HG03097 (cell line): ENCODE measurements around the gene CCS.
"Not testable (repeated sequence)": the region's sequence is repeated elsewhere in the genome, so short reads cannot be mapped to it uniquely, and the experiment has no call there.

Experiments
- ATAC-seq: cut with Tn5 transposase; IDR thresholded peaks from one replicate; pipeline ENCODE4 v1.9.1; 2021; ENCODE audit not compliant: unreplicated experiment, low FRiP score

Gene CCS, protein sequence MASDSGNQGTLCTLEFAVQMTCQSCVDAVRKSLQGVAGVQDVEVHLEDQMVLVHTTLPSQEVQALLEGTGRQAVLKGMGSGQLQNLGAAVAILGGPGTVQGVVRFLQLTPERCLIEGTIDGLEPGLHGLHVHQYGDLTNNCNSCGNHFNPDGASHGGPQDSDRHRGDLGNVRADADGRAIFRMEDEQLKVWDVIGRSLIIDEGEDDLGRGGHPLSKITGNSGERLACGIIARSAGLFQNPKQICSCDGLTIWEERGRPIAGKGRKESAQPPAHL

DNA sequence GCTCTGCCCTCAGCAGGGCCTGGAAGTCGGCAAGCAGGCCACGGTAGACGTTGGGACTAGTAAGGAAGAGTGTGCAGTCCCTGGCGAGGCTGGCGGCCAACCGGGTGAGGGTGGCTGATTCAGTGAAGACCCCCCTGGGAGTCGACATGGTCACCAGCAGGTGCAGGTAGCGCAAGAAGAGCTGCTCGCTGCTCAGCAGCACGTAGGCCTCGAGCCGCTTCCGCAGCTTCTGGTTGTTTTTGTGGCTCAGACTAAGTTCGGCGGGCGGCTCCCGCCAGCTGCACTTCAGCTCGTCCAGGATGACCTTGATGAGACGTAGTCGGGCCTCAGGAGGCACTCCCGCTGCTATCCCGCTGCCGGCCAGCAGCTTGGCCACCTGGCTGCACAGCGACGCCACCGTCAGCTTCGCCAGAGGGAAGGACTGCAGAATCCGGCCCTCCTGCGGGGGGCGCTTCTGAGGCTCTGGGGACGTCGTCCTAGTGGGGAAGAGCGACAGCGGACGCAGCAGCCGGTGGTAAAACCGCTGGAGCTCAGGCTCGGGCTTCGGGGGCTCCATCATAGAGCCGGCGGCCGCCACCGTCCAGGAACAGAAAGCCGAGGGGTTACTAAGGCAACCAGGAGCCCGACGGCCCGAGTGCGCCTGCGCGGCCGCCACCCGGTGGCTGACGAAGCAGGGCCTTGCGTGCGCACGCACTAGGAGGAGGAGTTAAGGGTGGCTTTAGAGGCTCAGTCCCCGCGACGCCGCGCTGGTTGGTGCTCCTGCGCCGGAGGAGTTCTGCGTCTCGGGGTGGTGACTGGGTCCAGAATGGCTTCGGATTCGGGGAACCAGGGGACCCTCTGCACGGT, at the start of gene CCS, which contains the start of gene CCDC87:
Gene CCS, plus strand, starts transcription at position 729 of the 846 bp plus-strand sequence. Its CDS starts 77 bp downstream, at position 806.
Gene CCDC87, minus strand, starts transcription at position 607 of the 846 bp plus-strand sequence. Its CDS starts 48 bp downstream, at position 559.
- ATAC-seq: peak; percentile 82

DNA sequence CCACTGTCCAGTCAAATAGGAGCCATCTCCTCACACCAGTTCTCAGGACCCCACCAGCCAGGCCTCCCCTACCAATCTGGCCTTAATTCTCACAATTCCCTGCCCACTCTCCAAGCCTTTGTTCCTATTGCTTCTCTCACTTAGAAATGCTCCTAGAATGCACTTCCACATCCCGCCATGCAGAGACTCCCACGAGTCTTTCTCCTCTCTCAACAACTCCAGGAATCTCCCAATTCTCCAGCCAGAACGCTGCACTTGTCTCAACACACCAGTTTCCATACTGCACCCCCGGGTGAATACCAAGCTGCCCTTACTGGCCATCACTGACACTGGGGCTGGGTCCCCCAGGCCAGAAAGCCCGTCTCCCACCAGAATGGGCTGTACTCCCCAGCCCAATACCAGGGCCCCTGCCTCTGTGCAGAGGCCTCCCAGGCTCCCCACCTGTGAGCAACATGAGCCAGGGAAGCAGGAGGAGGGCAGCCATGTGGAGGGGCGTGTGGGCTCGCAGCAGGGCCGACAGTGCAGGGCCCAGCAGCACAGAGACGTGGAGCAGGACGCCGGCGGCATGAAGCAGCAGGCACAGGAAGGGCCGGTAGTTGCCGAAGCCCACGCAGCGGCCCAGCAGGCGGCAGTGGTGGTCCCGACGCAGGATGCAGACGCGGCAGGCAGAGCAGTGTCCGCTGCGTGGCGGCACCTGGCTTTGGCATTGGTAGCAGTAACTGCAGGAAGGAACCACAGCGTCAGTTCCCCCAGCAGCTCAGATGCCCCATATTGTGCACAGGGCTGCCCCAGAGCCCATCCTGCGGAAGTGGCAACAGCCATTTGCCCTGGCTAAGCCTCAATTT, 49.5 kb upstream of the CCS start:
- peak; percentile 36 for ATAC-seq

GRCh38 chr11:66544952-66545351, 48.0 kb upstream of the CCS start:
- ATAC-seq: not testable (repeated sequence)

DNA sequence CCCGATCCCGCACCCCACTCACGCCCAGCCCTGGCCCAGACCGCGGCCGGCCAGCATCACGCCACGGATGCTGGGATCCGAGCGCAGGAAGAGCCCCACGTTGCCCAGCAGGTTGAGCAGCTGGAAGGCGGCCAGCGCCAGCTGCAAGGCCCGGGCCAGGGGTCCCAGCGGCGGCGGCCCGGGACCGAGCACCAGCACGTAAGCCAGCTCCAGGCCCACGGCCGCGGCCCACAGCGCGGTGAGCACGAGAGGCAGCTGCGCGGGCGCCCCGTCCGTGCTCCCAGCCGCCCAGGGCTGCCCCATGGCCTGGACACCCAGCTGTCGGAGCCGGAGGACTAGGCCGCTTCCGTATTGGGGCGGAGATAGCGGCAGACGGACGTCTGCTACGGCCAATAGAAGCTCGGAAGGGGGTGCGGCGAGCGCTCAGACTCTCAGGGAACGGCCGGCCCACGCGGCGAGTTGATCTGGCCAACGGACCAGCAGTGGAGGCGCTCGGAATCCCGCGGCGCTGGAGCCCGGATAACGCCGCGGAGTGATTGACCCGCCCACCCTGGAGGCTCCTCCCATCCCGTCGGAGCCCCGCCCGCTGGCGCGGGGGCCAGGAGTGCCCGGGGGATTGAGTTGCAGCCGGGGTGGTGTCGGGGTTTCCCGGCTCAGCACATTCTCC, 47.2 kb upstream of the CCS start, which contains the start of gene ZDHHC24:
Gene ZDHHC24, minus strand, starts transcription at position 348 of the 667 bp plus-strand sequence. Its CDS starts 45 bp downstream, at position 303.
- ATAC-seq: peak; percentile 67

DNA sequence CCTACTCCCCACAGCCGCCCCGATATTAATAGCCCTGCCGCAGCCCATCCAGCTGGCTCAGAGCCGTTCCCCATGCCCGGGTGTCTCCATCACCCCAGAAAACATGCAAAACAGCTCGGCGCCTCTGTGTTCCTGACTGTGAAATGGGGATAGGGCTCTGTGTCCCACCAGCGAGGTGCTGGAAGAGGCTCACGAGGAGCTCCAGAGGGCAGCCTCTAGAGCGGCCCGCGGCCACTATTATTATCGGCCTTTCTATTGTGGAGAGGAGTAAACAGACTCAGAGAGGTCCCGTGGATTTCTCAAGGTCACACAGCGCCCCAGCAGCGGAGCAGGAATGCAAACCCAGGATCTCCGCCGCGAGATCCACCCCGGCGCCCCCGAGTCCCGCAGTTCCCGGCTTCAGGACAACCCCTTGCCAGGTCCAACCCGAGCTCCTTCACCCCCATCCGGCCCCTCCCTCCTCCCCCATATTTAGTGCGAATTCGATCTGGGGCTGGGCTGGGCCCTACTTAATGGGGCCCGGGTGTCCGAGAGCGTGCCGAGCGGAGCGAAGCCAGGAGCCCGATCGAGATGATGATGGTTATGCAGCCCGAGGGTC, 46.5 kb upstream of the CCS start, which contains the start of gene ACTN3:
Gene ACTN3, plus strand, starts transcription at position 536 of the 598 bp plus-strand sequence. Its CDS starts 35 bp downstream, at position 571.
- ATAC-seq: no peak

DNA sequence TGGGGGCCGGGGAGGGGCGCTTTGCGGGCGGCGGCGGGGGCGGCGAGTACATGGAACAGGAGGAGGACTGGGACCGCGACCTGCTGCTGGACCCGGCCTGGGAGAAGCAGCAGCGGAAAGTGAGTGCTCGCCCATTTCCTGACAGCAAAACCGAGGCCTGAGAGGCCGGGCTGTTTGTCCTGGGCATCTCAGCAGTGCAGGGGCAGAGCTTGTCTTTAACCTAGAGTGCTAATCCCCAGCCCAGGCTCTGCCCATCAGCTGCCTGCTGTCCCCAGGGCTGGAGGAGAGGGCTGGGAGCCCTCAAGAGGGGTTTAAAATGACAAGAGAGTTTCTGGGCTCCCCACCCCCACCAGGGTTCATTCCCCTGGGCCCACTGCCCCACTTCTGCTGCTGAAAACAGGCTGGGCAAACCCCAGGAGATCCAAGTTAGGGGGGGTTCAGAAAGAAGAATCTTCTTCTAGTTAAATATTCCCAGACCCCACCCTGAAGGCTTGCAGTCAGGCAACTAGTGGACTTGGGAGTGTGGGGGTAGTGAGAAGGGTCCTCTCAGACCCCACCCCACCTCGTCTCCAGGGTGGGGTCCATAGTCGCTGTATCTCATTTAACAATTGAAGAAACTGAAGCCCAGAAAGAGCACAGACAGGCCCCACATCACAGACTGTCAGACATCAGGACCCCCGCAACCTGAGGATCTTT, 45.9 kb upstream of the CCS start:
- ATAC-seq: no peak

DNA sequence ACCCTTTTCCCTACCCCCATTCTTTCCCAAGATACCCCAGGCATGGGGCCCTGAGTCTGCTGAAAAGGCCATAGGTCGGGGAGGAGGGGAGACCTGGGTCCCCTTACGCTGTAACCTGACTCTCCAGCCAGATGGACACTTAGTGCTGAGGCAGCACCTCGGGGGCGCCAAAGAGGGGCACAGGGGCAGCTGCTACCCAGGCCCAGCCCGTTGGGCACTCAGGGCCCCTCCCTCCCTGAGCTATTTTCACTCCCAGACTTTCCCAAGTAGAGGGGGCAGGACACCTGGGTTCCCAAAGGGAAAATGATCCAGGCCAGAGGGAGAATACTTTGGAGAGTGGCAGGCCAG, 45.3 kb upstream of the CCS start:
- no peak for ATAC-seq

GRCh38 chr11:66548041-66548440, 44.9 kb upstream of the CCS start:
- no peak for ATAC-seq

DNA sequence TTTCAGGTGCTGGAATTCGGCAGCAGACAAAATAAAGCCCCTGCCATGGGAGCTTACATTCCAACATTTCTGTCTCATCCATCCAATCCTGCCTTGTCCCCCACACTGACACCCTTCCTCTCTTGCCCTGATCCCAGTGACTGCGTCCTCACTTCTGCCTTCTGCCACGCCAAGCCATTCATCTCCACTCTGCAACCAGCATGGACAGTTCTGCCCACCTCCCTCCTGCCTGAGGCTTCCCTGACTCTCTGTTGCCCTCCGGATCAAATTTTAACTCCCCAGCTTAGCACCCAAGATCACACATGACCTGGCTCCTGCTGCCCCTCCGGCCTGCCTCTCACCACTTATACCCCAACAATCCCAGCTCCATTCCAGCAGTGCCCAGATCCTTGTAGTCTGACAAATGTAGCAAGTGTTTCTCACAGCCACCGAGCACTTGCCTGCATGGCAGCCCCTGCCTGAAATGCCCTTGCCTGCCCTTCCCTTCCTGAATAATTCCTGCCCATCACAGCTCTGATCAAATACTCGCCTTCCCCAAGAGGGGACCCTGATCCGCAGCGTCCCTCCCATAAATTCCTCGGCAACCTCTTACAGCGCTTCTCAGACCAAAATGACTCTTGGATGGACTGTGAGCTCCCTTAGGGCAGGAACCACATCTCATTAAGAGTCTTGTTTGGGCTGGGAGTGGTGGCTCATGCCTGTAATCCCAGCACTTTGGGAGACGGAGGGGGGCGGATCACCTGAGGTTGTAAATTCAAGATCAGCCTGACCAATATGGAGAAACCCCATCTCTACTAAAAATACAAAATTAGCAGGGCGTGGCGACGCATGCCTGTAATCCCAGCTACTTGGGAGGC, 44.0 kb upstream of the CCS start:
- no peak for ATAC-seq

DNA sequence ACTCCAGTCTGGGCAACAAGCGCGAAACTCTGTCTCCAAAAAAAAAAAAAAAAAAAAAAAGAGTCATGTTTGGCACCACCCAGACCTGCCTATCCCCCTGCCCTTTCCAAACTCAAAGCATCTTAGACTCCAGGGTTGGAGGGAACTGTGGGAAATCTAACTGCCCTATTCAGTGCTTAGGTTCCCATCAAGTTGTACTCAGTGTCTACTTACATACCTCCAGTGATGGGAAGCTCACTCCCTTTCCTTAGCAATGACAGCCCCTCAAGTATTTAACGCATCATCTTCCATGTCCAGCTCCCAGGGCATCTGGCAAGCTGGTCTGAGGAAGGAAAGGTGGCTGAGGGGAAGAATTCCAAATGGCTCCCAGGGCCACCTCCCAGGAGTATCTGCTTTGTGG, 43.3 kb upstream of the CCS start:
- no peak for ATAC-seq

DNA sequence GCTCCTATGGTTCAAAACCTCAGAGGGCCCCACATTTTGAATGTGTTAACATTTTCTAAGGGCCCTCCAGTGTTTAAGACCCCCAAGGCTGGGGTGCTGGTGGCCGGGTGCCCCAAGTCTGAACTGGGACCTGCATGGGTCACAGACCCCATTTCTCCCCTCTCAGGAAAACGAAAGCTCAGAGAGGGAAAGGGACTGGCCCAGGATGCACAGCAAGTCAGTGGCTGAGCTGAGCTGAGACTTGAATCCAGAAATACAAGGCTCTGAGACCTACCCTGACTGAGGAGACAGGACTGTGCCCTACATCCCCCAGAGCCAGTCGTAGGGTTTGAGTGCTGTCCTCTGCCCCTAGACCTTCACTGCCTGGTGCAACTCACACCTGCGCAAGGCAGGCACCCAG, 42.1 kb upstream of the CCS start:
- no peak for ATAC-seq

- ATAC-seq: no peak
Measured at GRCh38 chr11:66554602-66555001, 38.4 kb upstream of the CCS start.

DNA sequence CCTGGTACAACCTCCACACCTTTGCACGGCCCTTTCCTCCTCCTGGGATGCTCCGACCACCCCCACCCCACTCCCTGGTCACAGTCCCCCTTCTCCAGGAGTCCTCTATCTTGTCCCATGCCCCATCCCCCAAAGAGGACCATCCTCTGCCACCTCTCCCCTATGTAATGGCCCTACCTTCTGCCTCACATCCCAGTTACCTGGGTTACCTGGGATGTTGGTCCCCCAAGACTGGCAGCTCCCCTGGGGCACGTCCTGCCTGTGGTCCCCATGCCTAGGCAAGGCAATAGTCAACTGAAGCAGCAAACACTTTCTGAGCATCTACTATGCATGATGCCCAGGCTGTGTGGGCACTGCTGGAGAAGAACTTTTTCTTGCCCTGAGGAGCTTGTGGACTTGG, 37.6 kb upstream of the CCS start:
- no peak for ATAC-seq

- ATAC-seq: no peak
Measured at GRCh38 chr11:66556086-66556485, 36.9 kb upstream of the CCS start.

- ATAC-seq: no peak
Measured at GRCh38 chr11:66557733-66558326, 35.2 kb upstream of the CCS start.

DNA sequence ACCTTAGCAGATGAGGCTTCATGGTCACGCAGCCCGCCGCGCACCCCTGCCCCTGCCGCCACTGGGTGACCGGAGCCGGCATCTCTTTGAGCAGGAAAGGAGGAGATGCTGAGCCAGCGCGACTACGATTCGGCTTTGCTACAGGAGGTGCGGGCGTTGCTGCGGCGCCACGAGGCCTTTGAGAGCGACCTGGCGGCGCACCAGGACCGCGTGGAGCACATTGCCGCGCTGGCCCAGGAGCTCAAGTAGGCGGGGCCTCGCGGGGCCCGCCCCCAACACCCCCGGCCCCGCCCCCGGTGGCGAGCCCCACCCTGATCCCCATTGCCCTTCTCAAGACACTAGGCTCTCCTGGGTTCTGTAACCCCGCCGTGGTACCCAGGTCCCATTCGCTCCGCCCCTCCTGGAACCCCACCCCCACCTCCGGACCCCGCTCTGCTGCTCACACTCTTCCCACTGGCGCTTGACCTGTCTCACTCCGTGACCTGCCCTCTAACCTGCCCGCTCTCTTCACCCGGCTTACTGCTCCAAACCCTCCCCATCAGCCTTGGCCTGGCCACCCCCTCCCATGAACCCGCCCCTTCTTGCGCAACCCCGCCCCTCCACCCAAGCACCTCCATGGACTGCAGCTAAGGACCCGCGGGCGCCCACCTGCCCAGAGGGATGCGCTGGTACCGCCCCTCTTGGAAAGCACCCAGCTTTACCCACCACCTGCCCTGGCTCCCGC, 33.7 kb upstream of the CCS start:
- no peak for ATAC-seq
